Activated CD4-positive, alpha-beta T cell treated with anti-CD3 and anti-CD28 coated beads for 36 hours (primary cell): ENCODE results near the gene SCYGR8. TPM values are rescaled to one million over a fixed set of nuclear protein-coding genes. Genes with fewer than 3 reads are reported as not detected.

Source experiments
- ATAC-seq: fragments of 200-7000 bp; cut with Tn5 transposase; one replicate; pipeline ENCODE4 v1.10.0; 2021; ENCODE audit warnings: mild to moderate bottlenecking, moderate library complexity
- CTCF ChIA-PET: fragments of 350-600 bp; sonication (Branson Sonifier 250); formaldehyde crosslinking; loops from one replicate; lab custom pipeline; 2021; ENCODE audit warnings: antibody characterized with exemption; lab: Charles Lee
- POLR2A ChIA-PET: fragments of 350-600 bp; sonication (Branson Sonifier 250); formaldehyde crosslinking; loops from one replicate; lab custom pipeline; 2021; ENCODE audit warnings: antibody characterized with exemption, inconsistent platforms; lab: Charles Lee
- DNase-seq: peaks from one replicate; pipeline ENCODE4 v3.0.0-alpha.2; 2020
- H3K27ac Mint-ChIP-seq: one replicate; pipeline ENCODE4 v1.8.0; 2021; ENCODE audit warnings: mixed read lengths
- H3K27me3 Mint-ChIP-seq: one replicate; pipeline ENCODE4 v1.8.0; 2021; ENCODE audit warnings: mixed read lengths
- H3K36me3 Mint-ChIP-seq: one replicate; pipeline ENCODE4 v1.8.0; 2021; ENCODE audit warnings: low read depth, mixed read lengths
- H3K4me1 Mint-ChIP-seq: one replicate; pipeline ENCODE4 v1.8.0; 2021; ENCODE audit warnings: mixed read lengths
- H3K4me3 Mint-ChIP-seq: one replicate; pipeline ENCODE4 v1.8.0; 2021; ENCODE audit warnings: mild to moderate bottlenecking, moderate library complexity, mixed read lengths
- H3K9me3 Mint-ChIP-seq: one replicate; pipeline ENCODE4 v1.8.0; 2021; ENCODE audit warnings: low read depth, mixed read lengths
- intact Hi-C, 2 experiments: fragments of 100-400 bp; cut with DNase I in 1 of 2; cut with micrococcal nuclease in 1 of 2; formaldehyde crosslinking; loops; one replicate each; pipeline versions ENCODE4 v1.14.2 to v1.15.1; 2022 to 2024; cut with DNase I, micrococcal nuclease
- total RNA-seq, 2 experiments: library from RNA; stranded (reverse); gene quantifications; one replicate each; pipeline ENCODE4 v1.2.3, GENCODE V29; 2021

The SCYGR8 gene
- not detected for total RNA-seq

- no peak within 1 kb of the TSS for H3K4me3 Mint-ChIP-seq
- ChIA-PET POLR2A (no interaction called here), CTCF (no interaction called here)
- H3K4me1 Mint-ChIP-seq, result no peaks in the 10 kb centered on the region
- ATAC-seq (no peak), DNase-seq (no peak)
- no peaks in the 10 kb centered on the region for H3K9me3 Mint-ChIP-seq
- H3K36me3 Mint-ChIP-seq, result no peaks in the 10 kb centered on the region
- no peak within 1 kb of the TSS for H3K27ac Mint-ChIP-seq
- intact Hi-C loops, result no loop called here
- peaks cover 3% of the 10 kb centered on the region for H3K27me3 Mint-ChIP-seq
Observed at GRCh38 chr2:227745594-227745993, at the start of gene SCYGR8. TSS of gene SCYGR8 (plus strand) at chr2:227745894. CDS start at chr2:227745894, 0 bp downstream.

- Mint-ChIP-seq H3K36me3 (no peaks in the 10 kb centered on the region), H3K4me1 (no peaks in the 10 kb centered on the region), H3K27me3 (peaks cover 4% of the 10 kb centered on the region), H3K9me3 (no peaks in the 10 kb centered on the region), H3K27ac (no peak overlapping the region), H3K4me3 (no peak overlapping the region)
- DNase-seq (no peak), ATAC-seq (no peak)
- ChIA-PET POLR2A (no interaction called here), CTCF (interaction anchor here (1.0 to 1.5 kb wide), 3 partner anchors 9 to 39 kb away, joined by 3 to 7 read pairs (median 3); no protein-coding TSS in a partner anchor)
- intact Hi-C loops, result no loop called here
Observed at GRCh38 chr2:227696990-227697679, 48.6 kb upstream of the SCYGR8 start.

GRCh38 chr2:227701556-227701955 is 44.1 kb upstream of the SCYGR8 start:
- H3K27ac Mint-ChIP-seq, result no peak overlapping the region
- ATAC-seq, result no peak
- no peak for DNase-seq
- ChIA-PET CTCF (no interaction called here), POLR2A (no interaction called here)
- H3K27me3 Mint-ChIP-seq, result peaks cover 8% of the 10 kb centered on the region
- no peaks in the 10 kb centered on the region for H3K36me3 Mint-ChIP-seq
- intact Hi-C loops, result no loop called here
- H3K4me1 Mint-ChIP-seq, result no peaks in the 10 kb centered on the region
- no peak overlapping the region for H3K4me3 Mint-ChIP-seq
- no peaks in the 10 kb centered on the region for H3K9me3 Mint-ChIP-seq

- intact Hi-C loops, result no loop called here
- ATAC-seq (no peak), DNase-seq (no peak)
- ChIA-PET CTCF (interaction anchor here (1.0 kb wide), 1 partner anchor 62 kb away, joined by 3 read pairs; no protein-coding TSS in a partner anchor), POLR2A (no interaction called here)
- Mint-ChIP-seq H3K27ac (no peak overlapping the region), H3K36me3 (no peaks in the 10 kb centered on the region), H3K4me3 (no peak overlapping the region), H3K9me3 (no peaks in the 10 kb centered on the region), H3K27me3 (peaks cover 10% of the 10 kb centered on the region), H3K4me1 (no peaks in the 10 kb centered on the region)
Observed at GRCh38 chr2:227703280-227703732, 42.4 kb upstream of the SCYGR8 start.

- CTCF ChIA-PET, result interaction anchor here (0.6 to 1.0 kb wide), 2 partner anchors 46 to 62 kb away, joined by 3 to 4 read pairs; no protein-coding TSS in a partner anchor
Observed at GRCh38 chr2:227703961-227704360, 41.7 kb upstream of the SCYGR8 start.

GRCh38 chr2:227706859-227707258 is 38.8 kb upstream of the SCYGR8 start:
- Mint-ChIP-seq H3K27ac (no peak overlapping the region), H3K4me3 (no peak overlapping the region), H3K27me3 (peaks cover 10% of the 10 kb centered on the region), H3K36me3 (no peaks in the 10 kb centered on the region), H3K9me3 (no peaks in the 10 kb centered on the region), H3K4me1 (no peaks in the 10 kb centered on the region)
- CTCF ChIA-PET, result interaction anchor here (0.6 to 1.1 kb wide), 3 partner anchors 49 to 1468 kb away, joined by 3 to 4 read pairs (median 3); no protein-coding TSS in a partner anchor
- POLR2A ChIA-PET, result no interaction called here
- DNase-seq, result no peak
- ATAC-seq, result no peak
- intact Hi-C loops, result no loop called here

More at GRCh38 chr2:227703961-227704360, 41.7 kb upstream of the SCYGR8 start:
- DNase-seq (no peak), ATAC-seq (no peak)
- no peak overlapping the region for H3K27ac Mint-ChIP-seq
- intact Hi-C loops, result no loop called here
- H3K4me1 Mint-ChIP-seq, result no peaks in the 10 kb centered on the region
- no peak overlapping the region for H3K4me3 Mint-ChIP-seq
- H3K27me3 Mint-ChIP-seq, result peaks cover 10% of the 10 kb centered on the region
- no peaks in the 10 kb centered on the region for H3K36me3 Mint-ChIP-seq
- no peaks in the 10 kb centered on the region for H3K9me3 Mint-ChIP-seq
- POLR2A ChIA-PET, result no interaction called here

- ChIA-PET CTCF (no interaction called here), POLR2A (no interaction called here)
- Mint-ChIP-seq H3K27ac (no peak overlapping the region), H3K9me3 (no peaks in the 10 kb centered on the region), H3K27me3 (peaks cover 10% of the 10 kb centered on the region), H3K4me1 (no peaks in the 10 kb centered on the region), H3K4me3 (no peak overlapping the region), H3K36me3 (no peaks in the 10 kb centered on the region)
- ATAC-seq (no peak), DNase-seq (no peak)
- intact Hi-C loops, result no loop called here
Observed at GRCh38 chr2:227707390-227707789, 38.3 kb upstream of the SCYGR8 start.

GRCh38 chr2:227710986-227711385 is 34.7 kb upstream of the SCYGR8 start:
- intact Hi-C loops, result no loop called here
- DNase-seq, result no peak
- no peak overlapping the region for H3K27ac Mint-ChIP-seq
- no peak for ATAC-seq
- POLR2A ChIA-PET, result no interaction called here
- CTCF ChIA-PET, result interaction anchor here (0.9 to 1.2 kb wide), 2 partner anchors 14 to 53 kb away, joined by 3 read pairs; no protein-coding TSS in a partner anchor
- no peaks in the 10 kb centered on the region for H3K9me3 Mint-ChIP-seq
- no peaks in the 10 kb centered on the region for H3K4me1 Mint-ChIP-seq
- peaks cover 6% of the 10 kb centered on the region for H3K27me3 Mint-ChIP-seq
- H3K36me3 Mint-ChIP-seq, result no peaks in the 10 kb centered on the region
- no peak overlapping the region for H3K4me3 Mint-ChIP-seq

GRCh38 chr2:227713291-227713690 is 32.4 kb upstream of the SCYGR8 start:
- no peak overlapping the region for H3K27ac Mint-ChIP-seq
- H3K36me3 Mint-ChIP-seq, result no peaks in the 10 kb centered on the region
- no peak overlapping the region for H3K4me3 Mint-ChIP-seq
- CTCF ChIA-PET, result interaction anchor here (1.1 kb wide), 1 partner anchor 55 kb away, joined by 4 read pairs; no protein-coding TSS in a partner anchor
- DNase-seq (no peak), ATAC-seq (no peak)
- H3K9me3 Mint-ChIP-seq, result no peaks in the 10 kb centered on the region
- H3K4me1 Mint-ChIP-seq, result peaks cover 4% of the 10 kb centered on the region
- H3K27me3 Mint-ChIP-seq, result peaks cover 8% of the 10 kb centered on the region
- POLR2A ChIA-PET, result no interaction called here
- intact Hi-C loops, result no loop called here

- CTCF ChIA-PET, result interaction anchor here (1.2 kb wide), 1 partner anchor 9 kb away, joined by 5 read pairs; no protein-coding TSS in a partner anchor
- POLR2A ChIA-PET, result no interaction called here
- ATAC-seq, result no peak
- no peak for DNase-seq
- no peak overlapping the region for H3K4me3 Mint-ChIP-seq
- peaks cover 8% of the 10 kb centered on the region for H3K27me3 Mint-ChIP-seq
- peaks cover 4% of the 10 kb centered on the region for H3K4me1 Mint-ChIP-seq
- H3K9me3 Mint-ChIP-seq, result no peaks in the 10 kb centered on the region
- no peaks in the 10 kb centered on the region for H3K36me3 Mint-ChIP-seq
- intact Hi-C loops, result no loop called here
- no peak overlapping the region for H3K27ac Mint-ChIP-seq
Observed at GRCh38 chr2:227716501-227716900, 29.2 kb upstream of the SCYGR8 start.

GRCh38 chr2:227717687-227718567 is 27.8 kb upstream of the SCYGR8 start, which contains the start of gene SLC19A3:
TSS of gene SLC19A3 (minus strand) at chr2:227718028. CDS start at chr2:227702318, 15,710 bp downstream.
- Mint-ChIP-seq H3K9me3 (no peaks in the 10 kb centered on the region), H3K36me3 (no peaks in the 10 kb centered on the region), H3K27ac (no peak within 1 kb of the TSS), H3K4me3 (no peak within 1 kb of the TSS), H3K4me1 (peaks cover 4% of the 10 kb centered on the region), H3K27me3 (peaks cover 8% of the 10 kb centered on the region)
- CTCF ChIA-PET, result no interaction called here
- no peak for ATAC-seq
- intact Hi-C loops, result no loop called here
- POLR2A ChIA-PET, result no interaction called here
- DNase-seq, result peak; percentile 38
